NCI-H82 treated with DMSO at 0.1 percent for 48 hours (cell line): Measurements from ENCODE around the gene CLBA1.

Experiments used
- DNase-seq: peaks from one replicate; lab custom pipeline; 2025; ENCODE audit not compliant: unreplicated experiment; lab: John Stamatoyannopoulos, UW

CLBA1 gene

GRCh38 chr14:104979758-104980610, 5.6 kb upstream of the CLBA1 start:
- DNase-seq = no peak

- no peak for DNase-seq
Measured at GRCh38 chr14:104980611-104981531, 4.7 kb upstream of the CLBA1 start.

GRCh38 chr14:104981699-104982541, 3.7 kb upstream of the CLBA1 start:
- DNase-seq = no peak

DNA sequence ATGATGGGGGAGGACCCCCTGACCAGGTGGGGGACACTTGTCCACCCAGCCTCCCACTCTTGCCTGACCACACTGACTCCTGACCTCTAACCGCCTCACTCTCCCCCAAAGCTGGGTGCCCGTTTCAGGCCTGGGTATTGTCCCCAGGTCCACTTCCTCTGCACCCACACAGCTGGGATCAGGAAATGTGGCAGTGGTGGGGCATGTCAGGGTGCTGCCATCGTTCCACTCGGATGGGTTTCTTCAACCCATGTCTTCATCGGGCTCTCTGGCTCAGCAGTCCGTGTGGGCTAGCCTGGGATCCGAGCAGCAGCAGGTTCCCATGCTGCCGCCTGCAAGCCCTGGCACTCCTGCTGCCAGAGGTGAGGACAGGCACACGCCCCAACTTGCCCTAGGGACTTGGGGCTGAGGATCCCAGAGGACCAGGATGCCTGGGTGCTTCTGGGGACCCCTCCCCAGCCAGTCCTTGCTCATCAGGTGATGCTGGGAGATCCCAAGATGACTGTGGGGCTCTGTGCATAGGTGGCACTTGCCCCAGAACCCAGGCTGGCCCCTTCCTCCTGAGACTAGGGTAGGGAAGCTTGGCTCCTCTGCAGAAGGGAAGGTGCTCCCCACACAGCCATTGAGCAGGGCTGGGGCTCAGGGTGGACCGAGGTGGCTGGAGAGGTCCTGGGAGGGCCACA, 2.9 kb upstream of the CLBA1 start:
- no peak for DNase-seq

GRCh38 chr14:104983231-104983721, 2.3 kb upstream of the CLBA1 start:
- no peak for DNase-seq

DNA sequence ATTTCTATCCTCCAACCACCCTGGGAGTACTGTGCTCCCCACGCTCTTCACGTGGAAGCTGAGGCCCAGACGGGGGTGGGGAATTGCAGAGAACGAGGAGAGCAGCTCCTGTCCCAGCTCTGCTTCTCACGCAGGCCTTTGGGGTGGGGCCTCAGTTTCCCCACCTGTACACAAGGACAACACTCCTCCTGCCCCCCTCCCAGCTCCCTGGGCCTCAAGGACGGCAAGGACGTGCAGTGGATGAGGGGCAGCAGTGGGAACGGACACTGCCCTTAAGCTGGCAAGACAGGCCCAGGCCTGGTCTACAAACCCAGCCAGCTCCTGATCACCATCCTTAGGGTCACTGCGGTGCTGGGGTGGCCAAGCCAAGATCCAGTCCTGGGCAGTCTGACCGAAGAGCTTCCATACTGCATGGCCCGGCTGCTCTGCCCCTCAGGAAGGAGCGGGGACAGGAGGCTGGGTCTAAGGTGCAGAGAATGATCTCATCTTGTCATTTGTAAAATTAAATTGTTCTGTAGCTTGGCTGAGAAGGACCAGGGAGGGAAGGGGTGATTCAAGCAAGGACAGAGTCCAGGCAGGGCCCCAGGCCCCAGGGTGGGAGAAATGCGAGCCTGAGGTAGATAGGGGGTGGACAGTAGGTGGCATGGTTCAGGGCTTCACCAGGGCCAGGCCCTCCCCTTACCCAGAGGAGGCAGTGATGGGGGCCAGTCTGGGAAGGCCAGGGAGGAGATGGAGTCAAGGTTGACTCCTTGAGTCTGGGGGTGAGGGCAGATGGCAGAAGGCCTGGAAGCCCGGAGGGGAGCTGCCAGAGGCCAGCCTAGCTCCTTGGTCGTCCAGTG, 1.3 kb upstream of the CLBA1 start:
- DNase-seq = no peak

- DNase-seq = no peak
Measured at GRCh38 chr14:104986487-104987164, 1.0 kb downstream of the CLBA1 start.

- DNase-seq = no peak
Measured at GRCh38 chr14:104989236-104989950, 3.8 kb downstream of the CLBA1 start.

DNA sequence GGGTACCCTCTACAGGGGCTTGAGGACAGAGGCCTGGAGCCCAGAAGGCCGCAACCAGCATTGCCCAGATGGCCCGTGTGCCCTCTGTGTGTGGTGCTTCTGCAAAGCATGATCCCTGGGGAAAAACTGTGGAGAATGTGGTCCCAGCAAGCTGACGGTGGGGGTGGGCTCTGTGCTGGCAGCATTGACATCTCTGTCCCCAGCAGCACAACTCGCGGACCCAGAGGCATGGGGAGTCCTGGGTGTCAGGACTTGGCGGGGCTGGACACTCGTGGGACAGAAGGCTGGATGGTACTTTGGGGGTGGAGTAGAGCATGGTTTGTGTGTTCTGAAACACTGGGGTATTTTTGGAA, 4.3 kb downstream of the CLBA1 start:
- DNase-seq = no peak

- no peak for DNase-seq
Measured at GRCh38 chr14:104991896-104992230, 6.3 kb downstream of the CLBA1 start.

DNA sequence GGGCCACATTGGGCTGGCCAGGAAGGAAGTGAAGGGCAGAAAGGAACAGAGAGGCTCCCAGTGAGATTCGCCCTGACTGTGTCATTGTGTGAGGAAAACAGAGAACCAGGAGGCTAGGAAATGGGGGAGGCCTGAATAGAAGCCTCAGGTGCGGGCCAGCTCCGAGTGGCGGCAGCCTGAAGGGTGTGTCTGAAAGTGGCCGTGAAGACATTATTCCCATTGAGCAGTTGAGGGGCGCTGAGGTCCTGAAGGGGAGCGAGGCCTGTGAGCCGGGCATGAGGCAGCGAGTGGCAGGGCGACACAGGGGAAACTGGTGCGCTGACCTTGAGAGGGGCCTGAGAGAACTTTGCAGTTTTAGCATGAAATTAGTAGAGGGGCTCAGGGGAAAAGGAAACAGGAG, 6.9 kb downstream of the CLBA1 start:
- no peak for DNase-seq

- DNase-seq = no peak
Measured at GRCh38 chr14:104993306-104993705, 7.7 kb downstream of the CLBA1 start.

GRCh38 chr14:104993808-104994591, 8.4 kb downstream of the CLBA1 start:
- no peak for DNase-seq

- DNase-seq = no peak
Measured at GRCh38 chr14:104994978-104995377, 9.4 kb downstream of the CLBA1 start.

DNA sequence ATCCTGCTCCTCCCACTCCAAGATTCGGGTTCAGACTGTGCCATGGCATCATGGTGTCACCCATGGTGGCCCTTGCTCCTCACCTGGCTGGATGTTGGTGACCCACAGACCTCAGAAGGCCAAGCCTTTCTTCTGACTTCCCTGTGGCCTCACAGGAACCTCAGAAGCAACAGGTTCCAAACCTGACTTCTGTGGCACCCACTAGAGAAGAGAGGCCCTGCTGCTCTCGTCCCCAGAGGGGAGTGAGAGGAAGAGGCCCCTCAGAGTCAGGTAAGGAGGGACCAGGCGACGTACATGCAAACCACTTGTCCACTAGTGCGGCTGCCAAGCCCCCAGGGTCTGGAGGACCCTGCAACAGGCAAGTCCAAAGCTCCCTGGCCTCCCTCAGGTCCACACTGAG, 10.4 kb downstream of the CLBA1 start:
- no peak for DNase-seq

- no peak for DNase-seq
Measured at GRCh38 chr14:104996483-104996882, 10.9 kb downstream of the CLBA1 start.

GRCh38 chr14:104998801-104999200, 13.2 kb downstream of the CLBA1 start:
- DNase-seq = no peak

- no peak for DNase-seq
Measured at GRCh38 chr14:104999361-104999760, 13.8 kb downstream of the CLBA1 start.
